ENCODE results near the gene SUSD1. TPM values are rescaled to one million over a fixed set of nuclear protein-coding genes. Genes with fewer than 3 reads are reported as not detected.

Gene SUSD1
- total RNA-seq, 1 donor from 2014 or later: 26.0 TPM

- H3K4me3 Mint-ChIP-seq: no peak overlapping the region
- no peaks in the 10 kb centered on the region for H3K4me1 Mint-ChIP-seq
- H3K9me3 Mint-ChIP-seq: no peaks in the 10 kb centered on the region
- H3K27me3 Mint-ChIP-seq (ENCODE audit: low read depth): no peaks in the 10 kb centered on the region
- H3K36me3 Mint-ChIP-seq: peaks cover 14% of the 10 kb centered on the region
- DNase-seq (ENCODE audit: low spot score in 2 of 2, unreplicated experiment in 2 of 2): no peak
- no peak for TF ChIP-seq CTCF (IDR thresholded peaks at IDR 0.05; ENCODE audit: unreplicated experiment)
- no peak overlapping the region for H3K27ac Mint-ChIP-seq
These were observed 47.8 kb downstream of the SUSD1 start for GRCh38 chr9:112127281-112127680.

GRCh38 chr9:112125951-112126388 lies 49.1 kb downstream of the SUSD1 start:
- no peak for DNase-seq (ENCODE audit: low spot score in 2 of 2, unreplicated experiment in 2 of 2)
- peaks cover 23% of the 10 kb centered on the region for H3K36me3 Mint-ChIP-seq
- no peak for TF ChIP-seq CTCF (IDR thresholded peaks at IDR 0.05; ENCODE audit: unreplicated experiment)
- no peaks in the 10 kb centered on the region for H3K4me1 Mint-ChIP-seq
- no peaks in the 10 kb centered on the region for H3K9me3 Mint-ChIP-seq
- H3K4me3 Mint-ChIP-seq: no peak overlapping the region
- H3K27ac Mint-ChIP-seq: no peak overlapping the region
- H3K27me3 Mint-ChIP-seq (ENCODE audit: low read depth): no peaks in the 10 kb centered on the region

- no peak overlapping the region for H3K27ac Mint-ChIP-seq
- no peaks in the 10 kb centered on the region for H3K27me3 Mint-ChIP-seq (ENCODE audit: low read depth)
- H3K4me1 Mint-ChIP-seq: peaks cover 8% of the 10 kb centered on the region
- H3K9me3 Mint-ChIP-seq: no peaks in the 10 kb centered on the region
- DNase-seq (ENCODE audit: low spot score in 2 of 2, unreplicated experiment in 2 of 2): no peak
- peaks cover 25% of the 10 kb centered on the region for H3K36me3 Mint-ChIP-seq
- TF ChIP-seq CTCF (IDR thresholded peaks at IDR 0.05; ENCODE audit: unreplicated experiment): no peak
- H3K4me3 Mint-ChIP-seq: no peak overlapping the region
These were observed 50.9 kb downstream of the SUSD1 start for GRCh38 chr9:112124156-112124555.

- no peak for DNase-seq (ENCODE audit: low spot score in 2 of 2, unreplicated experiment in 2 of 2)
- H3K27me3 Mint-ChIP-seq (ENCODE audit: low read depth): no peaks in the 10 kb centered on the region
- no peak for TF ChIP-seq CTCF (IDR thresholded peaks at IDR 0.05; ENCODE audit: unreplicated experiment)
- no peak overlapping the region for H3K4me3 Mint-ChIP-seq
- peaks cover 9% of the 10 kb centered on the region for H3K4me1 Mint-ChIP-seq
- no peaks in the 10 kb centered on the region for H3K9me3 Mint-ChIP-seq
- peaks cover 21% of the 10 kb centered on the region for H3K36me3 Mint-ChIP-seq
- no peak overlapping the region for H3K27ac Mint-ChIP-seq
These were observed 53.5 kb downstream of the SUSD1 start for GRCh38 chr9:112121633-112122032.

- Mint-ChIP-seq H3K9me3 (no peaks in the 10 kb centered on the region), H3K4me3 (no peak overlapping the region), H3K36me3 (peaks cover 22% of the 10 kb centered on the region), H3K27me3 (ENCODE audit: low read depth) (no peaks in the 10 kb centered on the region), H3K4me1 (peaks cover 9% of the 10 kb centered on the region), H3K27ac (no peak overlapping the region)
- no peak for DNase-seq (ENCODE audit: low spot score in 2 of 2, unreplicated experiment in 2 of 2)
- no peak for TF ChIP-seq CTCF (IDR thresholded peaks at IDR 0.05; ENCODE audit: unreplicated experiment)
These were observed 54.6 kb downstream of the SUSD1 start for GRCh38 chr9:112120439-112120925.

- H3K4me3 Mint-ChIP-seq: no peak overlapping the region
- TF ChIP-seq CTCF (IDR thresholded peaks at IDR 0.05; ENCODE audit: unreplicated experiment): no peak
- peak overlapping the region; percentile 68 for H3K27ac Mint-ChIP-seq
- DNase-seq (ENCODE audit: low spot score in 2 of 2, unreplicated experiment in 2 of 2): no peak
- peaks cover 22% of the 10 kb centered on the region for H3K36me3 Mint-ChIP-seq
- peaks cover 9% of the 10 kb centered on the region for H3K4me1 Mint-ChIP-seq
- H3K9me3 Mint-ChIP-seq: no peaks in the 10 kb centered on the region
- no peaks in the 10 kb centered on the region for H3K27me3 Mint-ChIP-seq (ENCODE audit: low read depth)
These were observed 55.1 kb downstream of the SUSD1 start for GRCh38 chr9:112120030-112120341.

Data from mesothelial cell of epicardium (in vitro differentiated cells).